Middle frontal gyrus (tissue), 1 donor: ENCODE measurements around the gene IL17RD.

Experiments used
- DNase-seq: peaks from one replicate; pipeline ENCODE4 v3.0.0-alpha.2; 2015; ENCODE audit warnings: low spot score; ENCODE audit errors: extremely low spot score

Gene IL17RD

DNA sequence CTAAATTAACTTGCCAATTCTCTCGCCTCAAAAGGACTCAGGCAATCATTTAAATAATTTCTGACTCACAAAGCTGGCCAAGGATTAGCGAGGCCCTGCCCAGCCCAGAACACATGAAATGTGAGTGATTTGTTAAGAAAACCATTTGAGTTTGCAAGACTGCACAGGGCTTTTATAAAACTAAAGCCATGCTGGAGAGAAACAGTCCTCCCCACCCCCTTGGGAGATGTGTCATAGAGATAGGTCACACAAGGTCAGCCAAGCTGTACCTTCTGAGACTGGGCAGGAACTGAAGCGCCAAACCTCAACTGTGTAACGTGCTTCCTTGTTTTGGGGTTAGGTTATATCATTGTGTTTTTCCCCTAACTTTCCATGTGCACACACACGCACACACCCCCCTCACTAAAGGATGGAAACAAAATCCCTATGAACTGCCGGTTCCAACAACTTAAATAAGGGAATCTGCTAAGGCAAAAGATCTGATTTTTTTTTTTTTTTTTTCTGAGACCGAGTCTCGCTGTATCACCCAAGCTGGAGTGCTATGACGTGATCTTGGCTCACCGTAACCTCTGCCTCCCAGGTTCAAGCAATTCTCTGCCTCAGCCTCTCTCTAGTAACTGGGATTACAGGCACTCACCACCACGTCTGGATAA is 96.6 kb downstream of the IL17RD start:
- DNase-seq, result no peak

DNA sequence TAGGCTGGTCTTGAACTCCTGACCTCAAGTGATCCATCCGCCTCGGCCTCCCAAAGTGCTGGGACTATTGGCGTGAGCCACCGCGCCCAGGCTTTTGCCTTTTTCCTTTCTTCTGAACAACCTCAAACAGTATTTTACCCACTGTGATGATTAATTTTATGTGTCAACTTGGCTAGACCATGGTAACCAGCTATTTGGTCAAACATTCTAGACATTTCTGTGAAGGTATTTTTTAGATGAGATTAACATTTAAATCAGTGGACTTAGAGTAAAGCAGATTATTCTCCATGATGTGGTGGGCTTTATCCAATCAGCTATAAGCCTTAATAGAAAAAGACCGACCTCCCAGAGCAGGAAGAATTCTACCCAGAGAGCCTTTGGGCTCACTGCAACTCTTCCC is 98.7 kb downstream of the IL17RD start:
- DNase-seq, result no peak

DNA sequence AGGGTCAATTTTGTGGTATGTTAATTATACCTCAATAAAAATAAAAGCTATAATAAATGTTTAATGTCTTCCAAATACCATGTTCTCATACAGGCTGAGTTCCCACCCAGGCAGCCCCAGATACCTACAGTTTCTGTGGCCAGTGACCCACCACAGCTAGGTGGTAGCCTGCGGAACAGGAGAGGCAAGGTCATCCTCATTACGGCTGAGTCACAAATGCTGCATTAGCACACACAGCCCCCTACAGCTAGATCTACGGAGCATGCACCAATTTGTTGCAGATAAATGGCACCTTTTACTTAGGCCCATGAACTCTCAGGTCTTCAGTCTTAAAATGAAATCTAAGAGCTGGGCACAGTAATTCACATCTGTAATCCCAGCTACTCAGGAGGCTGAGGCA is 99.6 kb downstream of the IL17RD start:
- DNase-seq, result no peak

DNA sequence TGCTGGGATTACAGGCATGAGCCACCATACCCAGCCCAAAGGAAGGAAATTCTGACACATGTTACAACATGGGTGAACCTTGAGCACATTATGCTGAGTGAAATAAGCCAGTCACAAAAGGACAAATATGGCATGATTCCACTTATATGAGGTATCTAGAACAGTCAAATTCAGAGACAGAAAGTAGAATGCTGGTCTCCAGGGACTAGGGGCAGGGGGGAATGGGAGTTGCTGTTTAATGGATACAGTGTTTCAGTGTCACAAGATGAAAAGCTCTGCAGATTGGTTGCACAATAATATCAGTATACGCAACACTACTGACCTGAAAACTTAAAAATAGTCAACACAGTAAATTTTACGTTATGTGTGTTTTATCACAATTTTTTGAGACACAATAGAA is 100.6 kb downstream of the IL17RD start:
- DNase-seq, result no peak

DNA sequence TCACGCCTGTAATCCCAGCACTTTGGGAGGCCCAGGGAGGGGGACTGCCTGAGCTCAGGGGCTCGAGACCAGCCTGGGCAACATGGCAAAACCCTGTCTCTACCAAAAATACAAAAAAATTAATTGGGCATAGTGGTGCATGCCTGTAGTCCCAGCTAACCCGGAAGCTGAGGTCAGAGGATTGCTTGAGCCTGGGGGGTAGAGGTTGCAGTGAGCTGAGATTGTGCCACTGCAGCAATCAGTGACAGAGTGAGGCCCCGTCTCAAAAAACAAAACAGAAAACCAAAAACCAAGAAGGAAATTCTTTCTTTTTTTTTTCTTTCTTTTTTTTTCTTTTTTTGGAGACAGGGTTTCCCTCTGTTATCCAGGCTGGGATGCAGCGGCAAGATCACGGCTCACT is 101.2 kb downstream of the IL17RD start:
- no peak for DNase-seq

DNA sequence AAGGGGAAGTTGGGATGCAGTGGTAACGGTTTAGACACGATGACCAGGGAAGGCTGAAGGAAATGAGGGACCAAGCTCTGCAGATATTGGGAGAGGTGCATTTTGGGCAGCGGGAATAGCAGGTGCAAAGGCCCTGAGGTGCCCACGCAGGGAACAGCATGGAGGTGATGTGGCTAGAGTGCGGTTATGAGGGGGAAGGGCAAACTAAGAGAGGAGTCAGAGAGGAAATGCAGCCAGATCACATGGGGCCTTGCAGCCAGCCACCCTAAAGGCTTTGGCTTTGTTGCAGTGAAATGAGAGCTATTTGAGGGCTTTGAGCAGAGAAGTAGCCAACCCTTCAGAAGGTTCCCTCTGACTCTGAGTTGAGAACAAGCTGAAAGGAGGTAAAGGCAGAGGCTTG is 102.1 kb downstream of the IL17RD start:
- no peak for DNase-seq

DNA sequence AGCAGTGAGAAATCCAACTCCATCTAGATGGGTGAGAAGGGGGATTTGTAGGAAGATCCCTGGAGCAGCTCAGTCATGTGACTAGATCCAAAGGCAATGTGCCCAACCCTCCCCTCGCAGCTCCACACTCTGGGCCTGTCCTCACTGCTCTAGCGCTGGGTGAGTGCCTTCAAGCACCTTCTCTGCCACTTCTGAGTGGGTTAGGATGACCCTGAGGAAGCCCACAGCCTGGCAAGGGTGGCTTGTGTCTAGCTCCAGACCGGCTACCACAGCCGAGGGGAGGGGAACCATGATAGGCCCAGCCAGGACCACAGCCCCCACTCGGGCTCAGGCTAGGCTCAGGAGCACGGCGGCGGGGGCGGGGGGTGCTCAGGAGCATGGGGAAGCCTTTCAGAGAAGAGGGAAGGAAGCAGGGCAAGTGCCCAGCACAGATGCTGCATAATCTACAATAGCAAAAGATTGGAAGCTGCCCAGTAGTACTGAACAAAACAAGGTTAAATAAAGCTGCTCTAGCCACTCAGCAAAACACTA is 103.0 kb downstream of the IL17RD start:
- DNase-seq, result no peak

DNA sequence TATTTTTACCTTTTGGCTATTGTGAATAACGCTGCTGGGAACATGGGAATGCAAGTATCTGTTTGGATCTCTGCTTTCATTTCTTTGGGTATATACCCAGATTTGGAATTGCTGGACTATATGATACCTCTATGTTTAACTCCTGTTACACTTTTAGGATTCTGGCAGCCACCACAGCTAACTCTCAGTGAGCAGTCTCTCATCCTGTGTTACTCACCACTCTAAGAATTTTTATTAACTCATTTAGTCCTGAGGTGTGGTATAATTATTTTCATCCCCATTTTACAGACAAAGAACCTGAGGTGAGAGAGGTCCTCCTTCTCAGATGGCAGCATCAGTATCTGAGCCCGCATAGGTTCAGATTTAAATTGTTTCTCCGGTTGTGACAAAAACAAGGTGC is 103.6 kb downstream of the IL17RD start:
- DNase-seq, result no peak

DNA sequence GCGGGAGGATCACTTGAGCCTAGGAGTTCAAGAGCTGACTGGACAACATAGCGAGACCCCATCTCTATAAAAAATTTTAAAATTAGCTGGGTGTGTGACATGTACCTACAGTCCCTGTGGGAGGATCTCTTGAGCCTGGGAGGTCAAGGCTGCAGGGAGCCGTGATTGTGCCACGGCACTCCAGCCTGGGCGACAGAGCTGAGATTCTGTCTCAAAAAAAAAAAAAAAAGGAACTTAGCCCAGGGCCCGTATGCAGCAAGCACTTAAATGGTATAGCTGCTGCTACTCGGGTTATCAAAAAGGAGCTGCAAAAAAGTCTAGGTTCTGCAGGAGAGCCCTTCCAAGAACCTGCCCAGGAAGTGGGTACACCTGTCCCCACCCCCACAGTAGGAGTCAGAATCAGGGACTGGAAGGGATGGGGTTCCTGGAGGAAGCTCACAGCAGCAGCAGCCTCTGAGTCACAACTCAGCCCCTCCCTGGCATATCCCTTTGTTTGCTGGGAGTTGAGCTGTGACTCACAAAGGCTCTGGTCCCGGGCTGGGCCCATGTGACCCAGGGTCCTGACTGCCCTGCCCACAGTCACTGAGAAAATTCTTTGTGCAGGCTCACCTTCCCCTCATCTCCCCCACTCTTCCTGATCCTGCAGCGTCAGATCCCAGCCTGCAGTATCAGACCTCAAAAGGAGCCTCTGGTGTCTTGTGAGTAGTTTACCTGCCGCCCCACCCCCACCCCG is 104.9 kb downstream of the IL17RD start, which contains the start of gene SPATA12:
SPATA12 (plus strand) TSS at position 576 of the 733 bp plus-strand sequence. CDS start 13,031 bp downstream, outside the sequence.
- DNase-seq, result no peak

DNA sequence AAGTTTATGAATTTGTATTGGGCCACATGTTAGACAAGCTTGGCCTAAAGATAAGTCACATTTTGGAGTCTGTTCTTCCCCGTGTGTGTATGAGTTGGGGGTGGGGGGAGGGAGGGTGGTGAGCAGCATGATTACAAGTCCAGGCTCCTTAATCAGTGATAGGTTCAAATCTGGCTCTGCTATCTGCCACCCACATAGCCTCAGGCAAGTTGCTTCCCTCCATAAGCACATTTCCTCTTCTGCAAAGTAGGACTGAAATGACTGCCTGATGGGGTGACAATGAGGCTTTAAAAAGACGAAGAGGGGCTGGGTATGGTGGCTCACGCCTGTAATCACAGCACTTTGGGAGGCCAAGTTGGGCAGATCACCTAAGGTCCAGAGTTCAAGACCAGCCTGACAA is 105.7 kb downstream of the IL17RD start:
- DNase-seq, result no peak

DNA sequence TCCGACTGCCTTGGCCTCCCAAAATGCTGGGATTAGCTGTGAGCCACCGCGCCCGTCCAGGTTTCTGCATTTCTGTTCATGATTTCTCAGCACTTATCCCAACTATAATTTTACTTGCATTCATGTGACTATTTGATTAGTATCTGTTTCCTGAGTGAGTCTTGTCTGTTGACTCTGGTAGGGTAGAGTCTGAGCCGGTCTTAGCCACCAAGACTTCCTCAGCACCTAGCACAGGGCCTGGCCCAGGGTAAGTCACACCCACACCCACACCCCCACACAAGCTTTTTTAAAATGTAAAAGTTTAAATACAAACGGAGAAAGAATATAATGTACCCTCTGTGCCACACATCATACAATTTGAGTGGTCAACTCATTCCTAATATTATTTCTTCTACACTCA is 107.8 kb downstream of the IL17RD start:
- no peak for DNase-seq

DNA sequence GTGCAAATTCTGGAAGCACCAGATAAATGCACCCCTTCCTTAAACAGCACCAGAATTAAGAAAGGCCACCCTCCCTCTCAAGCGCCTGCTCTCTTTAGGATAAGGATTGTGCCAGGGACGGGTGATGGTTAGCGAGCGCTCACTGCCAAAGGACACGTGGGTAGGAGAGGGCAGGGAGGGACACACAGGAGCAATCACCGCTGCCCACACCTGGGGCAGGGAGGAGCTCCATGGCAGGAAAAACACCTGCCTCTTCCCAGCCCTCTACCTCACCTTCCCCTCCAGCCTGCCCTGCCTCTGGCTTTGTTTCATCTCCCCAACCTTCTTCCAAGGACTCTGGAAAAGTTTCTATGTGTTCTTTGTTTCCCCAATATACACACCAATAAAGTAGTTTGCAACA is 112.0 kb downstream of the IL17RD start:
- DNase-seq, result no peak

DNA sequence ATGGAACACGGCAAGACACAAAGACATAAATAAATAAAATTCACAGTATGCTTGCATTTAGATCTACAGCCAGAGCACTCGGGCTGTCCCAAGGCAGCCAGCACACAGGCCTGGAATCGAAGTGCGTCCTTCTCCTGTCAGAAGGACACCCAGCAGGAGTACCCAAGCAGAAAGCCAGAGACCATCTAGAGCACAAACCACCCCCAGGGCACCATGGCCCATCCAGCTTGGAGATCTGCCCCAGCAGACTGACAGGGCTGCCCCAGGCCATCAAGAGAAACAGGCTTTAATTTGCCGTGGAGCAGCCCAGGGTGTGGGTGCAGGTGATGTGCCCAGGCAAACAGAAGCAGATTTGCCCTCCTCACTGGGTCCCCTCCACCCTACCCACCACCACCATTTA is 112.5 kb downstream of the IL17RD start:
- DNase-seq, result no peak

DNA sequence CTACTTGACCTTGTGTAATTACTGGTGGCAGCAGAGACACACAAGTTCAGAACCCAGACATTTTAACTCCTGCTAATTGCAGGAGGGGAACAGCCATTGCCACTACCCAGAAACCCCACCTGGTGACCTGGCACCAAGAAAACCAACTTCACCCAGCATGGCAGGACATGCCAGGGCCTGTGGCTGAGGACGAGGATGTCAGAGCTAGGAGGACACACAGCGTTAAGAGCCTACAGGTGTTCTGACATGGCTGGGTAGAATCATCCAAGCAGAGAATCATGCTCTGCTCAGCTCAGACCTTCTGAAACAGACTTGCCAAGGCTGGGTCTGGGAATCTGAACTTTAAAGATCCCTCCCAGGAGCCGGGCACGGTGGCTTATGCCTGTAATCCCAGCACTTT is 116.4 kb downstream of the IL17RD start:
- no peak for DNase-seq

DNA sequence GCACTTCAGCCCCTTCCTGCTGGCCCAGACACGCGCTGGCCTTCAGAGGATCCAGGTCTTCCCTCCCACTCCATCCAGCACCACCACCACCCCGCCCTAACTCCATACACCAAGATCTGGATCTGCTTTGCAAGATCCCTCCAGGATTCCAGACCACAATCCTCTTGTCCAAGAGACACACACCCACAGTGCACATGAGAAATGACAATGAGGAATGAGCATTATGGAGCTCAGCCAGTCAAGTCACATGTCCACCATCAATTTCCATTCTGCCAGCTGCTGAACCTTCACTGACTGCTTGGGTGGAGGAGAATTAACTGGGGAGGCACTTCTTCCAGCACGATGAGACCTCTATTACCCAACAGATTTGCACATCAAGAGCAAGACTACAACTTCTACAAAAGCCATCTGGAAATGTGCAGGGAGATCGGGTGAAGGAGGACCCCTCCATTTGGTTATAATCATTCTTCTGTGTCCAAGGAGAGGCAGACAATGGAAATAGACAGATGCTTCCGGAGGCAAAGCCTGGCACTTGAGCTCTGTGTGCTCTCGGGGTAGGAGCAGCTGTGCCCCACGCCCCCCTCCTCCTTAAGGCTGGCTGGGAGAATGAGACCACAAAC is 117.0 kb downstream of the IL17RD start:
- peak; percentile 8 for DNase-seq

DNA sequence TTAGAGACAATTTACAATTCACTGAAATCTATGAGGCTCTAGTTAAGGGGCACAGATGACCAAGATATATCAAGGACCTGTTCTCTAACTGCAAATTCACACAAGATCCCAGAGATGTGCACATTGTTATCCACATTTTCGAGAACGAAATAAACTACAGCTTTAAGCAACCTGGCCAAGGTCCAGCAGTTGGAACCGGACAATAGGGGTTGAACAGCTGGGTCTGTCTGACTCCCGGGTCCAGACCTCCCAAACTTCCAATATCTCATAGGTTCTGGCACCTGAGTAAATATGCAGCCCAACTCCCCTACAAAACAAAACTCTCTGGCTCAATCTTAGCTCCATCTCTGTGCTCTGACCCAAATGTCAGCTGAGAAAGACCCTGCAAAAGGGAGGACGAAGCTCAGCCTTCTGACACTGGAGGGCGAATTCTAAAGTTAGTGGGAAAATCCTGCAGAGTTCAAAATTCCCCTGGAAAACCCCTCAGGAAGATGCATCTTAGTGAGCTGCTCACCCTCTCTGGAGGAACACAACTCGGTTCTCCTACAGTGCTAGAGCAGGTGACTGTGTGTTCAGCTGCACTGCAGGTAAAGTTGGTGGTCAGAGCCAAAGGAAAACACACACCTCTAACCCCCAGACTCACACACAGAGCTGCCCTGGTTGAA is 118.9 kb downstream of the IL17RD start:
- no peak for DNase-seq

DNA sequence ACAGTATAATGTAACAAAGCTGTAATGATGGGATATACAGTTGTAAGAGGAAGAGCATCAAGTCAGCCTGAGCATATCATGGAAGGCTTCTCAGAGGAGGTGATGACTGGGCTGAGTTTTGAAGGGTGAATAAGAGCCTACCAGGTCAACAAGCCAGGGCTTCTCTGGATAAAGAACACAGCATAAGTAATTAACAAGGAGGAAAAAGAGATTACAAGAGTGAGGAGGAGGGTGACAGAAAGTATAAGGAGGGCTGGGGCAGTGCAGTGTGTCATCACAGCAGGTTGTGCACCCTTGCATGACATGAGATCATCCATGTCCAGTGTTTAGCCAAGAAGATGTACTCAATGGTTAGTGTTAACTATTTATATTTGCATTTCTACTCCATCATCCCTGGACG is 121.6 kb downstream of the IL17RD start:
- DNase-seq, result no peak

DNA sequence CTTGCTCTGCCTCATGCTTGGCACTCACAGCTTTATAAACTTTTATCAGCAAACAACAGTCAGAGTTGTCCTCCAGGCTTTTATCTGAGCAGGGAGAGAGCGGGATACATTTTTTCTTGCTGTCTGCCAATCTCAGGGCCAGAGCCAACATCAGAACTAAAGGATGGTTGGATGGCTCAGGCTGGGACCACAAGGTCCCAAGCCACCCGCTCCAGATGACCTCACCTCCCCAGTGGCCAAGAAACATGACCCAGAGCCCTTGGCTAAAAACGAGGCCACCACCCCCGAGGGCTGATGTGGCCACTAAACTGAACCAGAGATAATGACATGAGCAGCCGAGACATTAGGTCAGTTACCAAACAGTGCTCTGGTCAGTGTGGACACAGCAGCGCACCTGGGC is 123.5 kb downstream of the IL17RD start:
- DNase-seq, result no peak
